Mammary epithelial cell (primary cell): Measurements from ENCODE around the gene POLDIP3.
"Not testable (repeated sequence)": the region's sequence is repeated elsewhere in the genome, so short reads cannot be mapped to it uniquely, and the experiment has no call there.

ENCODE experiments used
- CTCF ChIP-seq, 2 donors: IDR thresholded peaks in 1 of 2; conservative IDR thresholded peaks in 1 of 2; 2 replicates each; pipeline ENCODE4 v1.5.1; 2011 to 2012; ENCODE audit warnings: inconsistent platforms in 2 of 2, low read length in 2 of 2, mild to moderate bottlenecking in 2 of 2, control low read depth in 1 of 2, low read depth in 1 of 2; ENCODE audit not compliant: insufficient read depth in 1 of 2; ENCODE audit errors: extremely low read depth in 1 of 2
- EZH2 ChIP-seq: IDR thresholded peaks from 2 replicates; pipeline ENCODE4 v1.6.1; 2012; ENCODE audit warnings: low read length, inconsistent platforms, borderline replicate concordance

DNA sequence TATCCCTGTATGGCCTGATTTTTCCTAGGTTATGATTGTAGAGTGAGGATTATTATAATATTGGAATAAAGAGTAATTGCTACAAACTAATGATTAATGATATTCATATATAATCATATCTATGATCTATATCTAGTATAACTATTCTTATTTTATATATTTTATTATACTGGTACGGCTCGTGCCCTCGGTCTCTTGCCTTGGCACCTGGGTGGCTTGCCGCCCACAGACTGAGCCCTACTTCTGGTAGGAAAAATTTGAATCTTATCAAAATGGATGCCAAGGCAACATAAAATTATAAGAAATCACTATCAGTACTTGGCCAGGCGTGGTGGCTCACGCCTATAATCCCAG, 62.4 kb downstream of the POLDIP3 start:
- not testable (repeated sequence) for TF ChIP-seq CTCF (conservative IDR thresholded peaks at IDR 0.05 in 1 of 2, IDR thresholded peaks at IDR 0.05 in 1 of 2; ENCODE audit: extremely low read depth in 1 of 2, insufficient read depth in 1 of 2, low read depth in 1 of 2, low read length in 2 of 2); EZH2
